Mucosa of gallbladder (tissue), 1 donor: ENCODE data around the gene USP7. TPM values are rescaled to one million over a fixed set of nuclear protein-coding genes. Genes with fewer than 3 reads are reported as not detected.
"Not testable (repeated sequence)": the region's sequence is repeated elsewhere in the genome, so short reads cannot be mapped to it uniquely, and the experiment has no call there.

Experiments
- DNase-seq: peaks from one replicate; pipeline ENCODE4 v3.0.0-alpha.2; 2020; ENCODE audit warnings: low spot score
- total RNA-seq: library from RNA; stranded (reverse); gene quantifications from one replicate; pipeline ENCODE4 v1.2.1, GENCODE V29; 2021
- donor health status: DM: no; HTN: no; CAD: no.

The USP7 gene
- total RNA-seq, 1 donor from 2014 or later, result 108 TPM

DNA sequence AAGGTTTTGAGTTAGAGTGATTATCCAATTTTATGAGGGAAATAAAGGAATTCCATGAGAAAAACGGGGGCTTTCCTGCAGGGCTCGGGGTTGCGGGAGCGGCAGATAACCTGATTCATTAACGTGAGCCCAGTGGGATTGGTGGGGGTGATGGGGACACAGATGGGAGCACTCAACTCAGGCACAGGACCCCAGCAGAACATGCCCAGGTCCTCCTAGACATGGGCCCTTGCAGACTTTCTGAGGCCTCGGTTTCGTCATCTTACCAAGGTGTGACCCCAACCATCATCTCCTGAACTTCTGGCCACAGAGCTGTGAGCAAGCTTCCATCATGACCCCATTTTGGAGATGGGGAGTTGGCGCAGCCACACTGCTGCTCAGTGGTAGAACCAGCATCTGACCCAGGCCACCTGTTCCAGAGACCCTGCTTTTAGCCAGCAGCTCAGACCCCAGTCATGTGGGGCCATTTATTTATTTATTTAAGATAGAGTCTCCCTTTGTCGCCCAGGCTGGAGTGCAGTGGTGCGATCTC, 117.2 kb downstream of the USP7 start:
- DNase-seq, result no peak

GRCh38 chr16:8845699-8846298, 117.9 kb downstream of the USP7 start:
- DNase-seq, result no peak

- DNase-seq, result not testable (repeated sequence)
Measured at GRCh38 chr16:8843296-8843695, 120.4 kb downstream of the USP7 start.

Other genes starting within 250 kb of the USP7 start
- 11.1 TPM for gene TMEM186, start 166.3 kb downstream of the USP7 start, total RNA-seq
- 33.2 TPM for gene PMM2, start 166.1 kb downstream of the USP7 start, total RNA-seq
- gene CARHSP1, start 94.9 kb downstream of the USP7 start, total RNA-seq, result 68.8 TPM
- gene LITAFD, start 81.6 kb downstream of the USP7 start, total RNA-seq, result not detected
- 55.2 TPM for gene HAPSTR1, start 127.7 kb upstream of the USP7 start, total RNA-seq